ENCODE results near the gene MYH3.

DNA sequence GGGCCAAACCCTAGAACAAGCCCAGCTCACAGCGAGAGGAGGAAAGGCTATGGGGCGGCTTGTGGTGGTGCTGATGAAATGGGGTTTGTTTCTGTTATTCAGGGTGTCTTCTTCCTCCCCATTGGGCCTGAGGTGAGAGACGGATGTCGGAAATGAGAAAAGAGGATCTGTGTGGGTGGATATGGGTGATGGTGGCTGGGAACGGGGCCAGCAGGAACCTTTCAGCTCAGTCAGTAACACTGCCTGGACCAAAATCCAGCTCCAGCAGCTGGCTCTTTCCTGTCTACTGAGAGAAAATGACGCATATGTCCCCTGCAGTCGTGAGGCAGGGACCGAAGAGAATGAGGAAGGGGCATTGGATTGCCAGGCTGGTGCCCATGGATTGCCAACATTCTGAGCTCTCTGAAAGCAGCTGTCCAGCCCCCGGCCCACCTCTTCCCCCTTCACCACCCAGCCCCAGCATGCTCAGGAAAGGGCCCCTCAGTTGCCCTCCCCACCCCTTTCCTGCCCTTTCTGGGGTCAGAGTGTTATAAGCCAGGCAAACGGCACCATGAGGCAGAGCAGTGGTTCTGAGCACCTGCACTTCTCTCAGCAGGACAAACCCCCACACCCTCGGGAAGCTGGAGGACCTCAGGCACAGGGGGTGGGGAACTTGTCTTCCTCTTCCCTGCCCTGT, 4.0 kb downstream of the MYH3 start:
- TF ChIP-seq, protein P1, sequence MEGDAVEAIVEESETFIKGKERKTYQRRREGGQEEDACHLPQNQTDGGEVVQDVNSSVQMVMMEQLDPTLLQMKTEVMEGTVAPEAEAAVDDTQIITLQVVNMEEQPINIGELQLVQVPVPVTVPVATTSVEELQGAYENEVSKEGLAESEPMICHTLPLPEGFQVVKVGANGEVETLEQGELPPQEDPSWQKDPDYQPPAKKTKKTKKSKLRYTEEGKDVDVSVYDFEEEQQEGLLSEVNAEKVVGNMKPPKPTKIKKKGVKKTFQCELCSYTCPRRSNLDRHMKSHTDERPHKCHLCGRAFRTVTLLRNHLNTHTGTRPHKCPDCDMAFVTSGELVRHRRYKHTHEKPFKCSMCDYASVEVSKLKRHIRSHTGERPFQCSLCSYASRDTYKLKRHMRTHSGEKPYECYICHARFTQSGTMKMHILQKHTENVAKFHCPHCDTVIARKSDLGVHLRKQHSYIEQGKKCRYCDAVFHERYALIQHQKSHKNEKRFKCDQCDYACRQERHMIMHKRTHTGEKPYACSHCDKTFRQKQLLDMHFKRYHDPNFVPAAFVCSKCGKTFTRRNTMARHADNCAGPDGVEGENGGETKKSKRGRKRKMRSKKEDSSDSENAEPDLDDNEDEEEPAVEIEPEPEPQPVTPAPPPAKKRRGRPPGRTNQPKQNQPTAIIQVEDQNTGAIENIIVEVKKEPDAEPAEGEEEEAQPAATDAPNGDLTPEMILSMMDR (IDR thresholded peaks at IDR 0.05) = no peak
- TF ChIP-seq EP300 (IDR thresholded peaks at IDR 0.05) = no peak
